Natural killer cell (primary cell): ENCODE data around the gene SMCO3. TPM values are rescaled to one million over a fixed set of nuclear protein-coding genes. Genes with fewer than 3 reads are reported as not detected.
"Not testable (repeated sequence)": the region's sequence is repeated elsewhere in the genome, so short reads cannot be mapped to it uniquely, and the experiment has no call there.

Source experiments
- ATAC-seq, 3 donors: fragments of 150-1000 bp in 2 of 3; fragments of 200-7000 bp in 1 of 3; cut with Tn5 transposase; 1 replicate in 1 of 3; 2 replicates in 2 of 3; pipeline ENCODE4 v1.10.0; 2021; ENCODE audit warnings: mild to moderate bottlenecking in 2 of 3, moderate library complexity in 2 of 3
- DNase-seq, 2 donors: peaks; one replicate each; pipeline versions ENCODE4 v3.0.0 to v3.0.0-alpha.2; 2013 to 2021; ENCODE audit warnings: mixed read lengths in 1 of 2
- H3K27ac ChIP-seq: one replicate; pipeline ENCODE4 v1.5.1; 2013; ENCODE audit warnings: mild to moderate bottlenecking, low read length
- H3K27me3 ChIP-seq: one replicate; pipeline ENCODE4 v1.6.1; 2013; ENCODE audit warnings: low read length; ENCODE audit not compliant: control insufficient read depth, insufficient read depth
- H3K36me3 ChIP-seq: one replicate; pipeline ENCODE4 v1.6.1; 2013; ENCODE audit warnings: low read length; ENCODE audit not compliant: control insufficient read depth, insufficient read depth
- H3K4me1 ChIP-seq: one replicate; pipeline ENCODE4 v1.6.1; 2013; ENCODE audit warnings: low read length; ENCODE audit not compliant: control insufficient read depth, insufficient read depth
- H3K4me3 ChIP-seq: one replicate; pipeline ENCODE4 v1.5.1; 2013; ENCODE audit warnings: low read length
- H3K9me3 ChIP-seq: one replicate; pipeline ENCODE4 v1.6.1; 2013; ENCODE audit warnings: low read length; ENCODE audit not compliant: control insufficient read depth, insufficient read depth
- H3K27ac Mint-ChIP-seq, 2 donors: one replicate each; pipeline ENCODE4 v1.8.0; 2022; ENCODE audit warnings: mild to moderate bottlenecking in 2 of 2, mixed read lengths in 2 of 2, moderate library complexity in 1 of 2
- H3K27me3 Mint-ChIP-seq, 2 donors: one replicate each; pipeline ENCODE4 v1.8.0; 2022; ENCODE audit warnings: low read depth in 2 of 2, mixed read lengths in 2 of 2
- H3K36me3 Mint-ChIP-seq: one replicate; pipeline ENCODE4 v1.8.0; 2022; ENCODE audit warnings: mixed read lengths
- H3K4me1 Mint-ChIP-seq, 2 donors: one replicate each; pipeline ENCODE4 v1.8.0; 2022; ENCODE audit warnings: mixed read lengths in 2 of 2
- H3K4me3 Mint-ChIP-seq: one replicate; pipeline ENCODE4 v1.8.0; 2022; ENCODE audit warnings: mild to moderate bottlenecking, moderate library complexity, mixed read lengths
- H3K9me3 Mint-ChIP-seq, 2 donors: one replicate each; pipeline ENCODE4 v1.8.0; 2022; ENCODE audit warnings: mixed read lengths in 2 of 2
- WGBS: methylation state at CpG from one replicate; pipeline ENCODE4 v1.1.7; 2013; ENCODE audit warnings: missing lambda C conversion rate; ENCODE audit not compliant: insufficient coverage; 5-methylcytosine and 5-hydroxymethylcytosine counted together
- intact Hi-C: fragments of 100-400 bp; cut with micrococcal nuclease; formaldehyde crosslinking; loops from one replicate; pipeline ENCODE4 v1.14.2; 2022
- total RNA-seq, 4 donors: library from RNA; stranded (reverse); fragments of 120-200 nt in 1 of 4; gene quantifications; one replicate each; pipeline versions ENCODE4 v1.2.3 to v1.2.4, GENCODE V29; 2013 to 2022
- TF ChIP-seq, protein P1 (sequence below): fragments of 200-600 bp; IDR thresholded peaks from one replicate; pipeline ENCODE4 v1.8.0; 2022; ENCODE audit warnings: antibody characterized with exemption

The SMCO3 gene
- total RNA-seq, 3 donors from 2014 or later (not counting 1 experiment from before 2014, with no cell fraction given): not detected

GRCh38 chr12:14765398-14765797 is 48.6 kb downstream of the SMCO3 start:
- TF ChIP-seq, protein P1, sequence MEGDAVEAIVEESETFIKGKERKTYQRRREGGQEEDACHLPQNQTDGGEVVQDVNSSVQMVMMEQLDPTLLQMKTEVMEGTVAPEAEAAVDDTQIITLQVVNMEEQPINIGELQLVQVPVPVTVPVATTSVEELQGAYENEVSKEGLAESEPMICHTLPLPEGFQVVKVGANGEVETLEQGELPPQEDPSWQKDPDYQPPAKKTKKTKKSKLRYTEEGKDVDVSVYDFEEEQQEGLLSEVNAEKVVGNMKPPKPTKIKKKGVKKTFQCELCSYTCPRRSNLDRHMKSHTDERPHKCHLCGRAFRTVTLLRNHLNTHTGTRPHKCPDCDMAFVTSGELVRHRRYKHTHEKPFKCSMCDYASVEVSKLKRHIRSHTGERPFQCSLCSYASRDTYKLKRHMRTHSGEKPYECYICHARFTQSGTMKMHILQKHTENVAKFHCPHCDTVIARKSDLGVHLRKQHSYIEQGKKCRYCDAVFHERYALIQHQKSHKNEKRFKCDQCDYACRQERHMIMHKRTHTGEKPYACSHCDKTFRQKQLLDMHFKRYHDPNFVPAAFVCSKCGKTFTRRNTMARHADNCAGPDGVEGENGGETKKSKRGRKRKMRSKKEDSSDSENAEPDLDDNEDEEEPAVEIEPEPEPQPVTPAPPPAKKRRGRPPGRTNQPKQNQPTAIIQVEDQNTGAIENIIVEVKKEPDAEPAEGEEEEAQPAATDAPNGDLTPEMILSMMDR: no peak
- H3K4me1 Mint-ChIP-seq: peaks cover 39 to 57% of the 10 kb centered on the region in 2 donors
- DNase-seq (no peak), ATAC-seq (no peak)
- Histone ChIP-seq H3K36me3 (peaks cover 10% of the 10 kb centered on the region), H3K4me3 (no peak overlapping the region), H3K4me1 (peaks cover 16% of the 10 kb centered on the region), H3K27me3 (no peaks in the 10 kb centered on the region), H3K9me3 (no peaks in the 10 kb centered on the region), H3K27ac (no peak overlapping the region)
- peak overlapping the region in 1 of 2 donors; percentile 51 for H3K27ac Mint-ChIP-seq
- intact Hi-C loops: no loop called here
- 100% methylated on average over 2 of the region's 2 CpGs for WGBS
- H3K4me3 Mint-ChIP-seq: no peak overlapping the region
- H3K36me3 Mint-ChIP-seq: peaks cover 18% of the 10 kb centered on the region
- no peaks in the 10 kb centered on the region for H3K9me3 Mint-ChIP-seq
- no peaks in the 10 kb centered on the region for H3K27me3 Mint-ChIP-seq

DNA sequence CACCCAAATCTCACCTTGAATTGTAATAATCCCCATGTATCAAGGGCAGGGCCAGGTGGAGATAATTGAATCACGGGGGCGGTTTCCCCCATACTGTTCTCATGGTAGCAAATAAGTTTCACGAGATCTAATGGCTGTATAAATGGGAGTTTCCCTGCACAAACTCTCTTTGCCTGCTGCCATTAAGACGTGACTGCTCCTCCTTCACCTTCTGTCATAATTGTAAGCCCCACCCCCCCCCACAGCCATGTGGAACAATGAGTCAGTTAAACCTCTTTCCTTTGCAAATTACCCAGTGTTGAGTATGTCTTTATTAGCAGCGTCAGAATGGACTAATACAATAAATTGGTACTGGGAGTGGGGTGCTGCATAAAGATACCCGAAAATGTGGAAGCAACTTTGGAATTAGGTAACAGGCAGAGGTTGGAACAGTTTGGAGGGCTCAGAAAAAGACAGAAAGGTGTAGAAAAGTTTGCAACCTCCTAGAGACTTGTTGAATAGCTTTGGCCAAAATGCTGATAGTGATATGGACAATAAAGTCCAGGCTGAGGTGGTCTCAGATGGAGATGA is 54.2 kb downstream of the SMCO3 start:
- H3K9me3 ChIP-seq, intact Hi-C loops, H3K36me3 ChIP-seq, H3K27me3 Mint-ChIP-seq, H3K4me1 ChIP-seq, H3K36me3 Mint-ChIP-seq, H3K4me3 ChIP-seq, H3K27me3 ChIP-seq, H3K27ac ChIP-seq, H3K9me3 Mint-ChIP-seq, ATAC-seq, H3K4me3 Mint-ChIP-seq, DNase-seq: not testable (repeated sequence)
- H3K27ac Mint-ChIP-seq: peak overlapping the region in 1 of 2 donors; percentile 39
- peaks cover 6 to 38% of the 10 kb centered on the region in 2 donors for H3K4me1 Mint-ChIP-seq
- 92% methylated on average over 4 of the region's 6 CpGs for WGBS

DNA sequence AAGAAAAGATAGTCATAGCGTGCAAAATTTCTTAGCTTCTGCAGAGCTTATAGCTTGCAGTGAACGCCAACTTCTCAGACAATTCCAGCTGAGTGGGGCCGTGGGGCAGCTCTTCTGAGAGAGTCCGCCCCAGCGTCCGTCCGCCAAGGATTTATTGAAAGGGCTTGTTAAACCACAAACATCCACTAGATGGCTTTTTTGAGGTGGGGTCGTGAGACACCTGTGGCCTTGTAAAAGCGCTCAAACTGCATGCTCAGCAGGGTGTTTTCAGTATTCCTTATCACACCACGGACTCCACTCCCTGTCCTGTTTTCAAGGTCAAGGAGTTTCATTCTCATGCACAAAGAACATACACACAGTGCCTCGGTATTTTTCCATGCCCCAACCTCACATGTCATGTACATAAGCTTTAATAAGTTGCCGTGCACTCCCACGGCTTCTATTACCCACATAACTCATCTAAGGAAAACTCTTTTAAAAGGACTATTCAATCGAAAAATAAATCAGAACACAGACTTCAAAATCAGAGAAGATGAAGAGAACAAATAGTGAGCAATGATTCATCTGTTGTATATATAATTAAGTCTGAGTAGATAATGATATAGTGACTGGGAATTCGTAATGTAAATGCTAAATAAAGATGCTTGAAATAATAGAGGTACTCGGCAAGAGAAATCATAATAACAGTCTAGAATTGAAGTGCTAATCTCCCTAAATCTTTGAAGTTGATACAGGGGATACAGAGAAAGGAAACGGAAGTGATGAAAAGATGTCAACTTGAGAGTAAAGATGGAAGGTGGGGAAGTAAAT is 57.4 kb downstream of the SMCO3 start:
- Histone ChIP-seq H3K9me3 (no peaks in the 10 kb centered on the region), H3K27ac (no peak overlapping the region), H3K4me1 (no peaks in the 10 kb centered on the region), H3K27me3 (no peaks in the 10 kb centered on the region), H3K4me3 (no peak overlapping the region), H3K36me3 (no peaks in the 10 kb centered on the region)
- H3K36me3 Mint-ChIP-seq: peaks cover 2% of the 10 kb centered on the region
- no peaks in the 10 kb centered on the region for H3K9me3 Mint-ChIP-seq
- intact Hi-C loops: no loop called here
- TF ChIP-seq, protein P1: no peak
- peaks cover 6 to 32% of the 10 kb centered on the region in 2 donors for H3K4me1 Mint-ChIP-seq
- H3K27me3 Mint-ChIP-seq: no peaks in the 10 kb centered on the region
- H3K4me3 Mint-ChIP-seq: no peak overlapping the region
- WGBS: 71% methylated on average over 16 of the region's 17 CpGs
- no peak for ATAC-seq
- H3K27ac Mint-ChIP-seq: no peak overlapping the region
- peak in 1 of 2 donors; percentile 38 for DNase-seq

Other genes with a start within 250 kb of the SMCO3 start
- 1 to 10 TPM; 3.3 to 8.2 (median 4.6) TPM for gene PLBD1, start 246.3 kb downstream of the SMCO3 start, total RNA-seq
- gene GUCY2C, start 117.6 kb downstream of the SMCO3 start, total RNA-seq: not detected
- 100 to 1,000 TPM; 130 to 159 (median 134) TPM for gene WBP11, start 10.7 kb downstream of the SMCO3 start, total RNA-seq
- gene C12orf60, start 10.5 kb downstream of the SMCO3 start, total RNA-seq: under 1 TPM; 0.28 to 0.79 (median 0.33) TPM
- not detected for gene ART4, start 29.3 kb upstream of the SMCO3 start, total RNA-seq
- gene MGP, start 71.7 kb upstream of the SMCO3 start, total RNA-seq: 1 to 10 TPM in 1 of 3 donors, under 1 TPM in 1, not detected in 1; 0.89 to 1.1 TPM
- 10 to 100 TPM in 2 of 3 donors, 1 to 10 TPM in 1; 9.8 to 15.2 (median 12.3) TPM for gene ERP27, start 124.4 kb upstream of the SMCO3 start, total RNA-seq
- gene ARHGDIB, start 147.4 kb upstream of the SMCO3 start, total RNA-seq: 100 to 1,000 TPM; 838 to 962 (median 929) TPM
- gene PDE6H, start 158.9 kb upstream of the SMCO3 start, total RNA-seq: not detected